HepG2 (cell line): Measurements from ENCODE around the gene WNT3A. TPM values are rescaled to one million over a fixed set of nuclear protein-coding genes. Genes with fewer than 3 reads are reported as not detected.

ENCODE experiments used
- AGO2 ChIP-seq: fragments of 200-400 bp; formaldehyde crosslinking; optimal IDR thresholded peaks from 2 replicates; pipeline ENCODE3; 2017; ENCODE audit warnings: mild to moderate bottlenecking, low read depth, low read length, moderate library complexity
- E2F5 ChIP-seq: sonication (generic); formaldehyde crosslinking; conservative IDR thresholded peaks from 2 replicates; pipeline ENCODE4 v1.4.0; 2020; ENCODE audit warnings: missing genetic modification reagents
- FOXC1 ChIP-seq: sonication (generic); formaldehyde crosslinking; IDR thresholded peaks from 2 replicates; pipeline ENCODE4 v1.8.0; 2022; ENCODE audit warnings: mild to moderate bottlenecking, missing genetic modification reagents, borderline replicate concordance
- HNRNPK ChIP-seq: fragments of 200-400 bp; formaldehyde crosslinking; IDR thresholded peaks from 2 replicates; pipeline ENCODE4 v1.6.1; 2018; ENCODE audit warnings: low read length, low read depth, moderate library complexity, mild to moderate bottlenecking; ENCODE audit not compliant: poor library complexity, severe bottlenecking
- RBM22 ChIP-seq: fragments of 200-400 bp; formaldehyde crosslinking; optimal IDR thresholded peaks from 2 replicates; pipeline ENCODE3; 2017; ENCODE audit warnings: mild to moderate bottlenecking, low read length, moderate library complexity
- SMAD3 ChIP-seq: sonication (generic); formaldehyde crosslinking; IDR thresholded peaks from 2 replicates; pipeline ENCODE4 v1.4.0; 2020; ENCODE audit warnings: missing genetic modification reagents
- SOX13 ChIP-seq, 3 experiments: fragments of 450-650 bp in 1 of 3; sonication (generic) in 1 of 3; formaldehyde crosslinking in 1 of 3; IDR thresholded peaks in 2 of 3; conservative IDR thresholded peaks in 1 of 3; 2 replicates each; pipeline versions ENCODE4 v1.5.0 to v1.6.1; 2016 to 2020; ENCODE audit warnings: antibody characterized with exemption in 1 of 3, mild to moderate bottlenecking in 1 of 3, missing compliant biosample characterization in 1 of 3, missing genetic modification reagents in 1 of 3, moderate library complexity in 1 of 3
- SRY ChIP-seq: sonication (generic); formaldehyde crosslinking; IDR thresholded peaks from 2 replicates; pipeline ENCODE4 v1.8.0; 2022; ENCODE audit warnings: mild to moderate bottlenecking, missing genetic modification reagents
- TBX2 ChIP-seq: sonication (generic); formaldehyde crosslinking; IDR thresholded peaks from 2 replicates; pipeline ENCODE4 v1.5.0; 2020; ENCODE audit warnings: missing genetic modification reagents, mild to moderate bottlenecking, borderline replicate concordance
- ZFP1 ChIP-seq: IDR thresholded peaks from 2 replicates; pipeline ENCODE4 v1.6.1; 2016
- ZNF281 ChIP-seq: sonication (generic); formaldehyde crosslinking; IDR thresholded peaks from 2 replicates; pipeline ENCODE4 v1.4.0; 2020; ENCODE audit warnings: missing genetic modification reagents, borderline replicate concordance
- ZNF414 ChIP-seq: sonication (generic); formaldehyde crosslinking; IDR thresholded peaks from 2 replicates; pipeline ENCODE4 v1.5.0; 2020; ENCODE audit warnings: missing genetic modification reagents
- ZNF446 ChIP-seq: sonication (generic); formaldehyde crosslinking; IDR thresholded peaks from 2 replicates; pipeline ENCODE4 v1.5.0; 2020; ENCODE audit warnings: mild to moderate bottlenecking, missing genetic modification reagents
- ZNF550 ChIP-seq: sonication (generic); formaldehyde crosslinking; IDR thresholded peaks from 2 replicates; pipeline ENCODE4 v1.4.0; 2020; ENCODE audit warnings: mild to moderate bottlenecking, missing genetic modification reagents, borderline replicate concordance
- polyA plus RNA-seq, 8 experiments: library from polyadenylated mRNA; depleted of rRNA in 3 of 8; stranded (reverse) in 7 of 8; unstranded in 1 of 8; fragments of >200 nt; fragmentation: Illumina TruSeq in 4 of 8; extraction: Trizol in 4 of 8; gene quantifications; 2 replicates each; pipeline versions ENCODE4 v1.2.1 to v1.2.3, GENCODE V29; 2011 to 2016; ENCODE audit warnings: low read depth in 4 of 8, missing spikeins in 1 of 8, mixed read lengths in 1 of 8; ENCODE audit not compliant: insufficient read depth in 1 of 8
- total RNA-seq, 5 experiments: library from RNA; depleted of rRNA; stranded (reverse); fragments of >200 nt; fragmentation: Illumina TruSeq; extraction: Trizol; gene quantifications; 2 replicates each; pipeline ENCODE4 v1.2.3, GENCODE V29; 2016; ENCODE audit warnings: low read depth in 1 of 5
- TF ChIP-seq, protein P1 (sequence below): sonication (generic); formaldehyde crosslinking; IDR thresholded peaks from 2 replicates; pipeline ENCODE4 v1.8.0; 2022; ENCODE audit warnings: mild to moderate bottlenecking, missing genetic modification reagents
- TF ChIP-seq, protein P2 (sequence below), 2 experiments: sonication (generic) in 1 of 2; formaldehyde crosslinking in 1 of 2; IDR thresholded peaks; 2 replicates each; pipeline versions ENCODE4 v1.4.0 to v1.6.1; 2016 to 2020; ENCODE audit warnings: borderline replicate concordance in 1 of 2, low read depth in 1 of 2, mild to moderate bottlenecking in 1 of 2, missing genetic modification reagents in 1 of 2

WNT3A gene
- total and polyA plus RNA-seq, 2 of the 13 experiments (the other 11 are each of a cell fraction or from before 2014, with no cell fraction given) = not detected

- peak; percentile 55; the same call in 1 of the 2 replicates for TF ChIP-seq ZNF281
- peak; percentile 86 for TF ChIP-seq SRY
- TF ChIP-seq TBX2 (CRISPR knock-in tag) = peak; percentile 75
- peak; percentile 92 for TF ChIP-seq FOXC1 (CRISPR knock-in tag)
- TF ChIP-seq ZNF414 = peak; percentile 67; the same call in 1 of the 2 replicates
- peak; percentile 32 for TF ChIP-seq AGO2
- no peak for TF ChIP-seq ZNF550 (CRISPR knock-in tag)
- peak; percentile 56; the same call in 1 of the 2 replicates for TF ChIP-seq ZFP1
- TF ChIP-seq, protein P1, sequence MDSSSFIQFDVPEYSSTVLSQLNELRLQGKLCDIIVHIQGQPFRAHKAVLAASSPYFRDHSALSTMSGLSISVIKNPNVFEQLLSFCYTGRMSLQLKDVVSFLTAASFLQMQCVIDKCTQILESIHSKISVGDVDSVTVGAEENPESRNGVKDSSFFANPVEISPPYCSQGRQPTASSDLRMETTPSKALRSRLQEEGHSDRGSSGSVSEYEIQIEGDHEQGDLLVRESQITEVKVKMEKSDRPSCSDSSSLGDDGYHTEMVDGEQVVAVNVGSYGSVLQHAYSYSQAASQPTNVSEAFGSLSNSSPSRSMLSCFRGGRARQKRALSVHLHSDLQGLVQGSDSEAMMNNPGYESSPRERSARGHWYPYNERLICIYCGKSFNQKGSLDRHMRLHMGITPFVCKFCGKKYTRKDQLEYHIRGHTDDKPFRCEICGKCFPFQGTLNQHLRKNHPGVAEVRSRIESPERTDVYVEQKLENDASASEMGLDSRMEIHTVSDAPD (CRISPR knock-in tag) = no peak
- peak; percentile 86 for TF ChIP-seq HNRNPK
- TF ChIP-seq SOX13 (IDR thresholded peaks at IDR 0.05) = no peak
- TF ChIP-seq SOX13 (CRISPR knock-in tag; conservative IDR thresholded peaks at IDR 0.05 in 1 of 2, IDR thresholded peaks at IDR 0.05 in 1 of 2) = peak in 1 of 2 experiments; percentile 57; a peak in 2 of 4 replicates
- no peak for TF ChIP-seq E2F5 (CRISPR knock-in tag)
- 0 out of 2 replicates have a peak, but pooled peaks have one; percentile 29 for TF ChIP-seq ZNF446 (CRISPR knock-in tag)
- TF ChIP-seq RBM22 = no peak
- TF ChIP-seq SMAD3 (CRISPR knock-in tag) = peak; percentile 53; the same call in 1 of the 2 replicates
- TF ChIP-seq, protein P2, sequence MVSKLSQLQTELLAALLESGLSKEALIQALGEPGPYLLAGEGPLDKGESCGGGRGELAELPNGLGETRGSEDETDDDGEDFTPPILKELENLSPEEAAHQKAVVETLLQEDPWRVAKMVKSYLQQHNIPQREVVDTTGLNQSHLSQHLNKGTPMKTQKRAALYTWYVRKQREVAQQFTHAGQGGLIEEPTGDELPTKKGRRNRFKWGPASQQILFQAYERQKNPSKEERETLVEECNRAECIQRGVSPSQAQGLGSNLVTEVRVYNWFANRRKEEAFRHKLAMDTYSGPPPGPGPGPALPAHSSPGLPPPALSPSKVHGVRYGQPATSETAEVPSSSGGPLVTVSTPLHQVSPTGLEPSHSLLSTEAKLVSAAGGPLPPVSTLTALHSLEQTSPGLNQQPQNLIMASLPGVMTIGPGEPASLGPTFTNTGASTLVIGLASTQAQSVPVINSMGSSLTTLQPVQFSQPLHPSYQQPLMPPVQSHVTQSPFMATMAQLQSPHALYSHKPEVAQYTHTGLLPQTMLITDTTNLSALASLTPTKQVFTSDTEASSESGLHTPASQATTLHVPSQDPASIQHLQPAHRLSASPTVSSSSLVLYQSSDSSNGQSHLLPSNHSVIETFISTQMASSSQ (IDR thresholded peaks at IDR 0.05; ENCODE audit: low read depth) = no peak
- TF ChIP-seq, protein P2 (CRISPR knock-in tag; IDR thresholded peaks at IDR 0.05; ENCODE audit: borderline replicate concordance) = peak; percentile 73; the same call in 1 of the 2 replicates
Observed at GRCh38 chr1:228109073-228109961, 102.5 kb downstream of the WNT3A start, which contains the start of gene MRPL55 (continued).
